Testis (tissue), 3 donors: ENCODE measurements around the gene WDR20. TPM values are rescaled to one million over a fixed set of nuclear protein-coding genes. Genes with fewer than 3 reads are reported as not detected.

Experiments used
- DNase-seq: peaks from one replicate; pipeline ENCODE4 v3.0.0-alpha.2; 2019
- H3K27ac ChIP-seq, 2 donors: fragments of 200-600 bp; sonication (generic); one replicate each; pipeline ENCODE4 v1.5.1; 2019
- H3K27me3 ChIP-seq: fragments of 200-600 bp; sonication (generic); one replicate; pipeline ENCODE4 v1.5.1; 2019
- H3K36me3 ChIP-seq: fragments of 200-600 bp; sonication (generic); one replicate; pipeline ENCODE4 v1.5.1; 2017; ENCODE audit warnings: low read depth; ENCODE audit errors: missing control alignments
- H3K4me1 ChIP-seq: fragments of 200-600 bp; sonication (generic); one replicate; pipeline ENCODE4 v1.5.1; 2019
- H3K4me3 ChIP-seq, 2 donors: fragments of 200-600 bp; sonication (generic); one replicate each; pipeline ENCODE4 v1.5.1; 2017 to 2019
- H3K9me3 ChIP-seq: fragments of 200-600 bp; sonication (generic); one replicate; pipeline ENCODE4 v1.5.1; 2017
- POLR2A ChIP-seq: fragments of 450-650 bp; IDR thresholded peaks from one replicate; pipeline ENCODE4 v1.6.1; 2017; ENCODE audit warnings: antibody characterized with exemption, mild to moderate bottlenecking, moderate library complexity
- whole genome bisulfite sequencing, 2 donors: methylation state at CpG; one replicate each; pipeline ENCODE4 v1.1.5; 2018; 5-methylcytosine and 5-hydroxymethylcytosine counted together
- intact Hi-C: fragments of 100-400 bp; cut with DNase I; formaldehyde crosslinking; loops from one replicate; pipeline ENCODE4 v1.15.1; 2023; ENCODE audit warnings: low total_unique reads
- polyA plus RNA-seq: library from polyadenylated mRNA; stranded (reverse); fragments of 350-450 nt; fragmentation: Illumina TruSeq; extraction: RNeasy Lipid Tissue Mini Kit (QIAGEN cat#74804); gene quantifications from one replicate; pipeline ENCODE4 v1.2.3, GENCODE V29; 2014; ENCODE audit warnings: low read depth, low replicate concordance; ENCODE audit not compliant: insufficient read depth
- total RNA-seq, 2 donors: library from RNA; depleted of rRNA; stranded (reverse); fragments of >200 nt; gene quantifications; one replicate each; pipeline ENCODE4 v1.2.3, GENCODE V29; 2016
- TF ChIP-seq, protein P1 (sequence below), 3 experiments: fragments of 450-650 bp in 2 of 3; fragments of 200-600 bp in 1 of 3; sonication (generic) in 1 of 3; IDR thresholded peaks; one replicate each; pipeline ENCODE4 v1.5.1; 2016 to 2019; ENCODE audit warnings: antibody characterized with exemption in 3 of 3, mild to moderate bottlenecking in 2 of 3, moderate library complexity in 1 of 3

WDR20 gene
- total and polyA plus RNA-seq, 3 donors from 2014 or later, result 46.5 to 69.2 (median 56.4) TPM

- H3K27me3 ChIP-seq, result no peaks in the 10 kb centered on the region
- whole genome bisulfite sequencing, 2 donors, result 80 to 81% methylated on average over 7 of the region's 7 CpGs
- H3K9me3 ChIP-seq, result no peaks in the 10 kb centered on the region
- H3K4me1 ChIP-seq, result peaks cover 14% of the 10 kb centered on the region
- no peak overlapping the region for H3K27ac ChIP-seq
- no peaks in the 10 kb centered on the region for H3K36me3 ChIP-seq
- no peak for DNase-seq
- H3K4me3 ChIP-seq, result no peak overlapping the region
- TF ChIP-seq, protein P1, sequence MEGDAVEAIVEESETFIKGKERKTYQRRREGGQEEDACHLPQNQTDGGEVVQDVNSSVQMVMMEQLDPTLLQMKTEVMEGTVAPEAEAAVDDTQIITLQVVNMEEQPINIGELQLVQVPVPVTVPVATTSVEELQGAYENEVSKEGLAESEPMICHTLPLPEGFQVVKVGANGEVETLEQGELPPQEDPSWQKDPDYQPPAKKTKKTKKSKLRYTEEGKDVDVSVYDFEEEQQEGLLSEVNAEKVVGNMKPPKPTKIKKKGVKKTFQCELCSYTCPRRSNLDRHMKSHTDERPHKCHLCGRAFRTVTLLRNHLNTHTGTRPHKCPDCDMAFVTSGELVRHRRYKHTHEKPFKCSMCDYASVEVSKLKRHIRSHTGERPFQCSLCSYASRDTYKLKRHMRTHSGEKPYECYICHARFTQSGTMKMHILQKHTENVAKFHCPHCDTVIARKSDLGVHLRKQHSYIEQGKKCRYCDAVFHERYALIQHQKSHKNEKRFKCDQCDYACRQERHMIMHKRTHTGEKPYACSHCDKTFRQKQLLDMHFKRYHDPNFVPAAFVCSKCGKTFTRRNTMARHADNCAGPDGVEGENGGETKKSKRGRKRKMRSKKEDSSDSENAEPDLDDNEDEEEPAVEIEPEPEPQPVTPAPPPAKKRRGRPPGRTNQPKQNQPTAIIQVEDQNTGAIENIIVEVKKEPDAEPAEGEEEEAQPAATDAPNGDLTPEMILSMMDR (IDR thresholded peaks at IDR 0.05), result no peak
- no peak for TF ChIP-seq POLR2A
- intact Hi-C loops, result no loop called here
These were observed 40.7 kb downstream of the WDR20 start for GRCh38 chr14:102180248-102180998.

DNA sequence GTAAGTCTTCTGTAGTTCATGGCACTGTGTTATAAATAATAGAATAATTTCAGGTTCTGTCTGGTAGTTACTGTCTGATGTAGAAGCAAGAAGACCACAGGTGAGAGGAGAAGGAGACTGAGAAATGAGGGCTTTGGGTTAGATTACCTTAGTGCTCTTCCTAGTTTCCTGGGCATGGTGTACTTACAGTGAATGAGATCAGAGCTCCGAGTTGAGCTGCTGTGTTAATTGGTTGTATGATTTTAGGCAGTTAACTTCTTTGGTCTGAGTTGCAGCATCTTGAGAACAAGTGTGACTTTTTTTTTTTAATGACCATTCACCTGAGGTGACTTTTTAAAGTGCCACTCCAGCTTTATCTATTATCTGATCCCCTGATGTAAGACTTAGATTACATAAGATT is 41.5 kb downstream of the WDR20 start:
- H3K27ac ChIP-seq, result no peak overlapping the region
- DNase-seq, result no peak
- H3K4me1 ChIP-seq, result peaks cover 20% of the 10 kb centered on the region
- no peaks in the 10 kb centered on the region for H3K36me3 ChIP-seq
- 63 to 68% methylated on average over 1 of the region's 1 CpG for WGBS, 2 donors
- H3K27me3 ChIP-seq, result no peaks in the 10 kb centered on the region
- no peaks in the 10 kb centered on the region for H3K9me3 ChIP-seq
- no peak for TF ChIP-seq POLR2A
- TF ChIP-seq, protein P1 (IDR thresholded peaks at IDR 0.05), result no peak
- intact Hi-C loops, result no loop called here
- H3K4me3 ChIP-seq, result no peak overlapping the region

DNA sequence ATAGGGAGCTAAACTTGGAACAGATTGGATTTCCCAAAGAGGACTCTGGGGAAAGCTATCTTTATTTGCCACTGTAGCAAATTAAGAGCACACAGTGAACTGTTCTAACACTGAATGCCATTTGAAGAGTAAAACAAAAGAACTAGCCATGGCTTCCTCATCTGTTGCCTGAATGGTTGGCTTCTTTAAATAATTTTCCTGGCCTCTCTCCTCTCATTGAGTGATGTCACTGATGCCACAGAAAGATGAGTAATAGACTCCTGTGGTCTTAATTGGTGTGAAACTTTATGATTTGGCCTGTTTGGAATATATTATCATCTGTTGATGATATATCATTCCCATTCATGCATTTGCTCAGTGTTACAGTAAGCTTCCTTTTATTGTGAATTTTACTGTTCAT is 42.5 kb downstream of the WDR20 start:
- Histone ChIP-seq H3K4me3 (no peak overlapping the region), H3K9me3 (no peaks in the 10 kb centered on the region), H3K27ac (no peak overlapping the region), H3K4me1 (peaks cover 15% of the 10 kb centered on the region), H3K36me3 (no peaks in the 10 kb centered on the region), H3K27me3 (no peaks in the 10 kb centered on the region)
- intact Hi-C loops, result no loop called here
- no peak for TF ChIP-seq POLR2A
- TF ChIP-seq, protein P1 (IDR thresholded peaks at IDR 0.05), result no peak
- DNase-seq, result no peak

DNA sequence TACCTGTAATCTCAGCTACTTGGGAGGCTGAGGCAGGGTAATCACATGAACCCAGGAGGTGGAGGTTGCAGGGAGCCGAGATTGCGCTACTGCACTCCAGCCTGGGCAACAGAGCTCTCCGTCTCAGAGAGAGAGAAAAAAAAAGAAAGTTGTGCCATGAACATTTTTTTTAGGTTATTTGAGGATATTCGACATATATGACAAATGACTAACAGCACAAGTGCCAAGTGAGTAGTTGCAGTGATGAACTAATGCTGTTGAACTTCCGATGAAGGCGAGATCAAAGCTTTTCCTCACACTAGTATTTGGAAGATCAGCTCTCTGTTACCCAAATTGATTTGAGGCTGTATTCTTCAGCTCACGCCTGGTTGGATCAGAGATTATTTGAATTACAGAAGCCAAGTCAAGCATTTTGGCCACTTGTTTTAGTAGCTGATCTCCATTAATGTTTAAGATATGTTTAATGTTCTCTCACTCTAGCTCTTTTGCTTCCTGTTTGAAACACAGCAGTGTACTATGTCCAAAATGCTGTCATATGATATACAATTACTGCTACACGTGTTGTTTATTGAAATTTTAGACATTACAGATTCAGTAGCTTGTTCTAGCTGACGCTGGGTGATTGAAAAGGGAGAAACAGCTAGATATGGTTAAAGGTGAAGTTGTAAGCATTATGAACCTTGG is 43.4 kb downstream of the WDR20 start:
- no peak overlapping the region for H3K27ac ChIP-seq
- H3K36me3 ChIP-seq, result no peaks in the 10 kb centered on the region
- no peak for DNase-seq
- H3K9me3 ChIP-seq, result no peaks in the 10 kb centered on the region
- H3K27me3 ChIP-seq, result no peaks in the 10 kb centered on the region
- peaks cover 12% of the 10 kb centered on the region for H3K4me1 ChIP-seq
- intact Hi-C loops, result no loop called here
- 90 to 93% methylated on average over 9 of the region's 9 CpGs for WGBS, 2 donors
- TF ChIP-seq, protein P1 (IDR thresholded peaks at IDR 0.05), result no peak
- no peak for TF ChIP-seq POLR2A
- no peak overlapping the region for H3K4me3 ChIP-seq
